Activated CD8-positive, alpha-beta memory T cell treated with anti-CD3 and anti-CD28 coated beads, Interleukin-2, amount 50 U/mL, for 4 hours (primary cell): ENCODE results near the gene SLC1A2.

ENCODE experiments used
- DNase-seq: peaks from one replicate; pipeline ENCODE4 v3.0.0-alpha.2; 2020

Gene SLC1A2

DNA sequence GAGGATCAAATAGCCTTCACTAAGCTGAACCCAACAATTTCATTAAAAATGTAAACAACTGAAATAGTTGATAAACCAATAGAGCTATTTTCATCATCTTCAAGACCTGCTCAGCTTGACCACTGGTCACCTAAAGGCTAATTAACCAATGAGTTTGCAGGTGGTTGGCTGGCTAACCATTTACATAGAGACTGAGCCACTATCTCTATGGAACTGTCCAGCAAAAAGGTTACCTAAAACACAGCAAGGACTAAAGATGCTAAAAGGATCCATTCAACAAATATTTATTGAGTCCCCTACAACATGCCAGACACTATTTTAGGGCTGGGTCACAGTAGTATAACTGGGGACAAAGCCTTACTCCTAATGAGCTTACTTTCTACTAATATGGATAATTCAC, 156.6 kb downstream of the SLC1A2 start:
- DNase-seq: no peak

- no peak for DNase-seq
These were observed 157.3 kb downstream of the SLC1A2 start for GRCh38 chr11:35262056-35262455.

DNA sequence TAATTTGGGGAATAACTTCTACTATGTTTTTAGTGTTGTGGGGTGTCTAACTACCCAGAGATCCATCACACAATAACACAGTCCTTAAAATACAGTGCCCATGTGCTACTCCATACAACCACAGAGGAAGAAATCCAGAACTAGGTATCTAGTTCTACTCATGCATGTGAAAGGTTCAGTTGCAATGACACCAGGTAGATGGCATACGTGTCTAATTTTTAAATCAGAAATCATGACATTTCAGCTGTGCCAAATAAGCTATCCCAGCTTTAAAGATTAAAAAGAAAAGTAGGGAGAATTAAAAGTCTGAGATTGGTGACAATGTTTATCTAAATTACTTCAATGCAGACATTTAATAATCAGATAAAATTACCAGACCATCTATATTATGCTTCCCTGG, 158.2 kb downstream of the SLC1A2 start:
- no peak for DNase-seq

- DNase-seq: no peak
These were observed 158.9 kb downstream of the SLC1A2 start for GRCh38 chr11:35260342-35260985.

- no peak for DNase-seq
These were observed 159.8 kb downstream of the SLC1A2 start for GRCh38 chr11:35259529-35259928.

DNA sequence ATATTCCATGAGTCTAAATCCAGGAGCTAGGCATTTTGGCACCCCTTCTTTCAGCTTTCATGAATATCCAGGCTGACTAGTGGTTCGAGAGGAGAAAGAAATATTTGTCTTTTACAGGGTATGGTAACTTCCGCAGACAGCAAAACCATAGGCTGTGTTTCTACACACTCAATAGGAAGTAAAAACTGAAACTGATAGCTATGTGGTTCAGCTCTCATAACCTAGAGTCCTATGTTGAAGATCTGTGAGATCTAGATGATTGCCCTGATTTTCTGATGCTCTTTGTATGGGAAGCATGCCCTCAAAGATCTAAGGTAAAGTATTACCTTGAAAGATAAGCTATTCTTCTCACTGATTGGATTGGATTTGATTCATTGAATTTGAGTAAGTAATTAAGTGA, 162.1 kb downstream of the SLC1A2 start:
- DNase-seq: no peak

DNA sequence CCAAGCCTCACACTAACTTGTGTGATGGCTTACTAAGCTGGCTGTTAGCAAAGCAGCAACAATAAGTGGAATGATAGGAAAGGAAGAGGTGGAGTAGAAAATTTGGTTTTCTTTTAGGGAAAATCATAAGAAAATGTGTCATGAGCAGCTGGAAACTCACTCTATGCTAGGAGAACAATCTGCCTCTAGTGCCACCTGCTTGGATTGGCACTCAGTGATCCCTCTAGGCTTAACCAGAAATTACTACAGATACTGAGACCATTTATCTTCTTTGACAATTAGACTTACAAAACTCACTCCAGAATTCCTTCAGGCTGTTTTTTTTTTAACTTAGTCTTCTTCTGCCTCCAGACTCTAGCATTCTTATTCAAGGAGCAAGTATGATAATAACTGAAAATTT, 163.1 kb downstream of the SLC1A2 start:
- DNase-seq: no peak

DNA sequence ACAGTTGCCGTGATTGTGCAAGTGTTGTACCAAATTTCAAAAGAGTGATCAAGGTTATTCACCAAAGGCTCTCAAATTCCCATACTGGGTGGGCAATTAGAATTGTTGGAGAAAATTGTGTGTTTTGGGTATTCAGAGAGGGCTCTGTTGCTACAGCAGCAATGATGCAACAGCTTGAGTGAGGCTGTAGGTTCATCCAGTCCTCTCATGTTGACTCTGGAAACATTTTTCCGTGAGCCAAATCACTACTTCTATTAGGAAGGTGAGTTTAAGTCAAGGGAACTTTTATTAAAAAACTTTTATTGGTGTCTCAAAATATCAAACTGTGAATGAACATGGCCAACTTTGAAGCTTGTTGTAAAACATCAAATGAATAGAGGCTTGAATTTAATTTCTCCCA, 163.8 kb downstream of the SLC1A2 start:
- DNase-seq: no peak

GRCh38 chr11:35253237-35253636, 166.1 kb downstream of the SLC1A2 start:
- no peak for DNase-seq

- DNase-seq: no peak
These were observed 168.7 kb downstream of the SLC1A2 start for GRCh38 chr11:35250621-35251020.

DNA sequence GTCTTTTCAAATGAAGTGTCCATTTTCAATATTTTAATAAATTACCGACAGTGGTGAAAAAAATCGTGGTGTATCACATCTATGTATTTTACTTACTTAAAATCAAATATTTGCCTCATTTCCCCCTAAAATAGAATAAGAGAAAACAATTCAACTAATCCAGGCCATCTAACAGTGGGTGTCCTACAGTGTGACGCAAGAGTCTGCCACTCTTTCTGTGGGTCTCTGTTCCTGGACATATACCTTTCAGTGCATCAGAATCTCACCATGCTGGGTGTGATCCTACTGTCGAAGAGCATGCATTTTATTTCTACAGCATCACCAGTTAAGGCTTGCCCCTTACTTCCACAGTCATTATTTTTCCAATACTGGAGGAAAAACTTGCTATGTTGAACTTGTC, 169.2 kb downstream of the SLC1A2 start:
- no peak for DNase-seq

DNA sequence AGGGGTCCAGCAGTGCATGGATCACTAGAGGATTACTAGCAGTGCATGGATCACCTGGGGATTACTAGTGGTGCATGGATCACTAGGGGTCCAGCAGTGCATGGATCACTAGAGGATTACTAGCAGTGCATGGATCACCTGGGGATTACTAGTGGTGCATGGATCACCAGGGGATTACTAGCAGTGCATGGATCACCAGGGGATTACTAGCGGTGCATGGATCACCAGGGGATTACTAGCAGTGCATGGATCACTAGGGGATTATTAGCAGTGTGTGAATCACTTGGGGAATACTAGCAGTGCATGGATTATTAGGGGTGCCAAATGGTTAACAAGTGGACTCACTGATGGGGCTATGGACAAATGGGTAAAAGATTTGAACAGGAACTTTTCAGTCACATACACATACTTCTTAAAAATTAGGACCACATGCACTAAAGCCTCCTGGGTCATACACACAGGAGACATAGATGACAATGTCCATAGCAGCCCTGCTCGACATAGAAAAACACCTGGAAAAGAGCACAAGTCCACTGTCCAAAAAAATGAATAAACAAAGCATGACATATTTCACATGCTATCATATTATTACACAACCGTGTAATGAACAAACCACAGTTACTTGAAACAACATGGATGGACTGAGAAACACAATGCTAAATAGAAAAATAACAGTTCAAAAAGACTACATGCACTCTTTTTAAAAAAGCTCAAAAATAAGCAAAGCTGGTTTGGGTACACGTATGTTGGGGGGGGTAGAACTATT, 170.6 kb downstream of the SLC1A2 start:
- DNase-seq: no peak

GRCh38 chr11:35247863-35248262, 171.5 kb downstream of the SLC1A2 start:
- no peak for DNase-seq

DNA sequence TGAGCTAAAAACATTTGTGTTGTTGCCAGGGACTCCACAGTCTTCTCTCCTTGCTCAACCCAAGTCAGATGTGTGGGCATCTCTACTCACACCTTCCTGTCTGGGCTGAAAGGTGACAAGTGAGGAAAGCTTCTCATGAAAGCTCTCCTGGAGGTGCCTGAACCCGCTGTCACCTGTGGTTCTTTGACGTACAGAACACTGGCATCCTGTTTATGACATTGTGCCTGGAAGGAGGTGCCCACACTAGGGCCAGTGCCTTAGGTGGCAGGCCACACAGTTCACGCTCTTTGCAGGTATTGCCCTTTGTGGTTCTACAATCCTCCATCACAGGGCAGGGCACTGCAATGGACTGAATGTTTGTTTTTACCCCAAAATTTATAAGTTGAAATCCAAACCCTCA, 171.9 kb downstream of the SLC1A2 start:
- DNase-seq: peak; percentile 62

GRCh38 chr11:35246745-35247144, 172.6 kb downstream of the SLC1A2 start:
- no peak for DNase-seq

GRCh38 chr11:35245786-35246185, 173.6 kb downstream of the SLC1A2 start:
- no peak for DNase-seq

DNA sequence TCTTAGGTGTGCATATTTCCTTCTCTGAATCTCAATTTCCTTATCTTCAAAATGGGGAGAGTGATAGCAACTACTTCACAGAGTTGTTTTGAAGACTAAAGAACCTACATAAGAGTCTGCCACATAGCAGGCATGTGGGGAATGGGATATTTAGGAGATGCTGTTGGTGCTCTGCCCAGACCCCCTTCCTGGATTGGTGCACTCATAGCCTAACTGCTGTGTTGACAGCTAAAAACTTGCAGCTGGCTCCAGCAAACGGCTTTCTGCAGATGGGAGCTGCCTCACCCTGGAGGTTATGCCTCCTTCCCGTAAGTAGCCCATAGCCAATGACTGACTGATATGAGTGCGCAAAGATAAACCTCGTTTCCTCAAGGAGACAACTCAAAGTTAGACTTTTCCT, 174.3 kb downstream of the SLC1A2 start:
- no peak for DNase-seq

DNA sequence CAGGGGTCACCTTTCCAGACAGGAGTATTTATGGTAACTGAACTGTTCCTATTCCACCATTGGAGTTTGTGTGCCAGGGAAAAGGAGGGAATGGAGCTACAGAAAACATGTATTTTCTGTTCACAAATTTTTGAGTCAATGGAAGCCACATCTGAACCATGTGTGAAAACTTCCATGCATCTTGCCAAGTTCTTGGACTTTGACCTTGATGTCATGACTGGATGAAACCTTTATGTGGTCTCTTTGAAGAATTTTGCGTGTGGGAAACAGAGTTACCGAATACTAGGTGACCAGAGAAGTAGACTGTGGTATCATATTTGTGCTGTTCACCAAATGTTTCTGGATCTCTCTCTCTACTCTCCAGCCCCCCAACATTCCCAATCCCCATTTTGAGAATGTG, 175.6 kb downstream of the SLC1A2 start:
- DNase-seq: no peak

DNA sequence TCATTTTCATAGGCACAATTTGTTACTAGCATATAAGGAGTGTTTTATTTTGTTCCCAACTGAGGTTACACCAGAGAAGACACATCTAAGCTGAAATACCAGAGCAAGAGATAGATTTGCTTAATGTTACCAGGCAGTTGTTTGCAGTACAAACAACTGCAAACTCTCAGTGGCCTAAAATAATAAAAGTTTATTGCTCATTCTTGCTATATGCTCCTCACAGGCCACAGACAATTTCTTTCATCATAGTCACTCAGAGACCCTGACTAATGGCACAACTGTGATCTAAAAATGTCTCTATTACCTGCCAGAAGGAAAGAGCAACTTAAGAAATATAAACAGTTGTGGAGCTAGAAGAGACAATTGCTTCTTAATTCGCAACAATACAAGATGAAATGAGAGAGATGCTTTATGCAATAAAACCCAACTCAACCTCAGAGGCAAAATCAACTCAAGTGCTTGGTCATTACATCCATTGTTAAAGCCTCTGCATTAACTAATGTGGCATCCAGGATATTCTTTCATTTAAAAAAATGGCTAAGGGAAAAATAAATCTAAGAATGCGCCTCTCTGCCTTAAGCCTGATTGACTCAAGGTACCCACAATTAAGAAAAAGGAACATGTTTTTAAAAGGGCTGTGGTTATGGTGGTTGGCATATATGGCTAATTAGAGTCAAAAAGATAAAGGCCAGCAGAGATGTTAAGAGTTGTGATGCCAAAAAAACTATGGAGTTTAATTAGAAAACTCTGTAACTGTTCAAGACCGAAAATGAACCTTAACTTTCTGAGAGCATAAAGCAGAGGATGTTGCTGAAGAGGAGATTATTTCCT, 176.7 kb downstream of the SLC1A2 start:
- no peak for DNase-seq

DNA sequence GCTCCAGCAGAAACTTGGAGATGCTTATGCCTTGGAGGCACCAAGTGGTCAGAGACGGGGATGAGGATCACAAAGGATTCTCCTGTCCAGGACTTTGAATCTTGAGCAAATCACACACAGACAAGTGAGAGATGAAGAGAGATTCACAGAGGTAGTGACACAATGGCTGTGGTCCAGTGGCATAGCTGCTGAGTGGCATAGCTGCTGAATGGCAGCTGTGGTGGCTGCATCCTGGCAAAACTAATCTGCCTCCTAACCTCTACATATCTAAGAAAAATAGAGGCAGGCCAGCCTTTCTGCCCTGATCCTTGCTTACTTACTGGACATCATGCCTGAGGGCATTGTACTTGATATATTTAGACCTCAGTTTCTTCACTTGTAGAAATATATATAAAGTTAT, 177.8 kb downstream of the SLC1A2 start:
- DNase-seq: no peak

GRCh38 chr11:35241083-35241482, 178.3 kb downstream of the SLC1A2 start:
- no peak for DNase-seq

DNA sequence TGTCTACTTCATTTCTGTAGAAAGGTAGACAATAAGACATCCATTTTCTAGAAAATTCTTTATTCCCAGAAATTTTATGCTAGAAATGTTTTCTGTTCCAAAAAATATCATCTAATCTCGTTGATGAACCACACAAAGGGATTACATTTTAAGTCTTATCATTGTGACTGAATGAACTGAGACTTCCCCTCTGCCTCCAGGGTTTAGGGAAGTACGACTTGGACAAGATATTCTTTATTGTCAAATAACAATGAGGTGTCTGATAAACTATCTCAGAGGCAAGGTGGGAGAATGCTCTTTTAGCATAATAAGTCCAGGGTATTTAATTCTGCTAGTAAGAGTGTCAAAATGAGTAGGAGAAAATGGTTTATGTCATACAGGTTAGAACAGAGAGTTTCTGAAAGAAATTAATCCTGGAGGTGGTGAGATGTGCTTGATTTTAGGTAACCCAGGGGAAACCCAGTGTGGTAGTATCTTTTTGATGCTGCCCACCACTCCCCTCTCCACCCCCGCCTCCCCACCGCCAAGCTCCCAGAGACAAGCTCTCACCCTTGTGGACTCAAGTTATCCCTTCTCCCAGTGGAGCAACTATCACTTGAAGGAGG, 179.8 kb downstream of the SLC1A2 start:
- no peak for DNase-seq

DNA sequence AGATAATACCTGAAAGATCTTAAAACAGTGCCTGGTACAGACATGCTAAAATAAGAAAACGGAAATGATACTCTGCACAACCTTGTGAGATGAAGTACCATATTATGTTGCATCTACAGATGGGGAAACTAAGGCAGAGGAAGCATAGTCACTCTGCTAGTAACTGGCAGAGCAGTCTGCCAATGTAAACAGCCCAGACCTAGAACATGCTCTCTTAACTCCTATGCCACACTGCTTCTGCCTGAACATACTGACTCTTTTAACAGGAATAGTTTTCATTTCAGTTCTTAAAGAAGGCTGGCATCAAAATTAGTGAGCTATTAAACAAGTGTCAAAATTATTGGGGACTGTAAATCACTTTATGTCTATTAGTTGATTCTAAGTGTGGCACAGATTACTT, 180.5 kb downstream of the SLC1A2 start:
- no peak for DNase-seq
